Fibroblast of villous mesenchyme (primary cell): ENCODE results near the gene HSF4. TPM values are rescaled to one million over a fixed set of nuclear protein-coding genes. Genes with fewer than 3 reads are reported as not detected.

ENCODE experiments used
- DNase-seq: peaks from one replicate; pipeline ENCODE4 v3.0.0-alpha.2; 2010; ENCODE audit warnings: low read depth
- H3K4me3 ChIP-seq: 2 replicates; pipeline ENCODE4 v1.5.1; 2011; ENCODE audit warnings: low read depth, mild to moderate bottlenecking, low read length
- CTCF ChIP-seq: IDR thresholded peaks from 2 replicates; pipeline ENCODE4 v1.5.1; 2012; ENCODE audit warnings: low read depth, mild to moderate bottlenecking, low read length; ENCODE audit not compliant: insufficient read depth
- total RNA-seq: library from RNA; depleted of rRNA; stranded (reverse); fragments of >200 nt; gene quantifications from 2 replicates; pipeline ENCODE4 v1.2.3, GENCODE V29; 2012

HSF4 gene
- total RNA-seq, 1 donor = 3.0 TPM

GRCh38 chr16:67156143-67156844, 8.3 kb upstream of the HSF4 start:
- H3K4me3 ChIP-seq = no peak overlapping the region
- TF ChIP-seq CTCF = no peak
- DNase-seq = no peak

- H3K4me3 ChIP-seq = no peak overlapping the region
- TF ChIP-seq CTCF = no peak
- DNase-seq = no peak
Measured at GRCh38 chr16:67157106-67157748, 7.3 kb upstream of the HSF4 start.

- TF ChIP-seq CTCF = no peak
- H3K4me3 ChIP-seq = no peak overlapping the region
- no peak for DNase-seq
Measured at GRCh38 chr16:67157892-67158635, 6.5 kb upstream of the HSF4 start.

GRCh38 chr16:67158637-67159600, 5.6 kb upstream of the HSF4 start:
- TF ChIP-seq CTCF = no peak
- peak overlapping the region; percentile 97 for H3K4me3 ChIP-seq
- DNase-seq = peak; percentile 47

- no peak for TF ChIP-seq CTCF
- DNase-seq = no peak
- H3K4me3 ChIP-seq = peak overlapping the region; percentile 97
Measured at GRCh38 chr16:67161595-67162058, 2.9 kb upstream of the HSF4 start.
